GM23338 (cell line): ENCODE data around the gene IGF2BP2. TPM values are rescaled to one million over a fixed set of nuclear protein-coding genes. Genes with fewer than 3 reads are reported as not detected.

Experiments
- ATAC-seq: fragments of 200-7000 bp; cut with Tn5 transposase; 3 replicates; pipeline ENCODE4 v1.9.1; 2020
- DNase-seq: peaks from one replicate; pipeline ENCODE4 v3.0.0-alpha.2; 2015; ENCODE audit warnings: low spot score
- H2AFZ ChIP-seq: fragments of 200-600 bp; sonication (generic); 2 replicates; pipeline ENCODE4 v1.8.0; 2016; ENCODE audit warnings: antibody characterized with exemption, mild to moderate bottlenecking, moderate library complexity
- H3F3A ChIP-seq: fragments of 200-600 bp; sonication (generic); replicated peaks from 2 replicates; pipeline ENCODE4 v1.8.0; 2017; ENCODE audit warnings: antibody characterized with exemption, mixed run types, low read depth
- H3K27ac ChIP-seq: fragments of 200-600 bp; sonication (generic); 2 replicates; pipeline ENCODE4 v1.6.1; 2016; ENCODE audit warnings: low read depth
- H3K27me3 ChIP-seq: fragments of 200-600 bp; sonication (generic); 2 replicates; pipeline ENCODE4 v1.8.0; 2016; ENCODE audit warnings: mild to moderate bottlenecking, mixed run types, moderate library complexity; ENCODE audit not compliant: insufficient read depth
- H3K36me3 ChIP-seq: fragments of 200-600 bp; sonication (generic); 2 replicates; pipeline ENCODE4 v1.8.0; 2016; ENCODE audit warnings: mild to moderate bottlenecking; ENCODE audit not compliant: insufficient read depth
- H3K4me1 ChIP-seq: fragments of 200-600 bp; sonication (generic); 2 replicates; pipeline ENCODE4 v1.8.0; 2016; ENCODE audit warnings: mild to moderate bottlenecking, moderate library complexity; ENCODE audit not compliant: insufficient read depth
- H3K4me2 ChIP-seq: fragments of 200-600 bp; sonication (generic); 2 replicates; pipeline ENCODE4 v1.7.1; 2017; ENCODE audit warnings: mixed run types
- H3K4me3 ChIP-seq: fragments of 200-600 bp; sonication (generic); 2 replicates; pipeline ENCODE4 v1.6.1; 2016; ENCODE audit warnings: mixed run types
- H3K79me2 ChIP-seq: fragments of 200-600 bp; sonication (generic); replicated peaks from 2 replicates; pipeline ENCODE4 v1.8.0; 2017; ENCODE audit warnings: mild to moderate bottlenecking; ENCODE audit not compliant: insufficient read depth
- H3K9me2 ChIP-seq: fragments of 200-600 bp; sonication (generic); 2 replicates; pipeline ENCODE4 v1.8.0; 2017; ENCODE audit not compliant: insufficient read depth
- H4K20me1 ChIP-seq: fragments of 200-600 bp; sonication (generic); replicated peaks from 2 replicates; pipeline ENCODE4 v1.8.0; 2017; ENCODE audit warnings: mild to moderate bottlenecking; ENCODE audit not compliant: insufficient read depth
- H3K27ac Mint-ChIP-seq: 2 replicates; pipeline ENCODE4 v1.8.0; 2020; ENCODE audit warnings: inconsistent platforms, mild to moderate bottlenecking, moderate library complexity, mixed read lengths
- H3K27me3 Mint-ChIP-seq: 3 replicates; pipeline ENCODE4 v1.8.0; 2022; ENCODE audit warnings: low read depth, mild to moderate bottlenecking, moderate library complexity, mixed read lengths, inconsistent platforms; ENCODE audit not compliant: insufficient read depth, poor library complexity
- H3K36me3 Mint-ChIP-seq: 3 replicates; pipeline ENCODE4 v1.8.0; 2021; ENCODE audit warnings: low read depth, mild to moderate bottlenecking, inconsistent platforms, moderate library complexity, mixed read lengths
- H3K4me1 Mint-ChIP-seq: 3 replicates; pipeline ENCODE4 v1.8.0; 2020; ENCODE audit warnings: mild to moderate bottlenecking, inconsistent platforms, mixed read lengths
- H3K4me3 Mint-ChIP-seq: 3 replicates; pipeline ENCODE4 v1.8.0; 2021; ENCODE audit warnings: moderate library complexity, mild to moderate bottlenecking, inconsistent platforms, mixed read lengths
- H3K9me3 Mint-ChIP-seq: 3 replicates; pipeline ENCODE4 v1.8.0; 2020; ENCODE audit warnings: moderate library complexity, mild to moderate bottlenecking, inconsistent platforms, mixed read lengths
- CREB1 ChIP-seq: fragments of 250-450 bp; sonication (Bioruptor Pico); IDR thresholded peaks from 2 replicates; pipeline ENCODE4 v1.5.0; 2020; ENCODE audit warnings: low read depth, mild to moderate bottlenecking, moderate library complexity
- CTCF ChIP-seq, 2 experiments: fragments of 200-600 bp in 1 of 2; sonication (generic) in 1 of 2; conservative IDR thresholded peaks; 2 replicates each; pipeline versions ENCODE4 v1.5.1 to v1.6.1; 2016 to 2017; ENCODE audit warnings: antibody characterized with exemption in 2 of 2, low read depth in 2 of 2, mild to moderate bottlenecking in 2 of 2, moderate library complexity in 1 of 2
- ETS1 ChIP-seq: IDR thresholded peaks from 2 replicates; pipeline ENCODE4 v1.6.1; 2016; ENCODE audit warnings: antibody characterized with exemption
- EZH2 ChIP-seq: fragments of 200-600 bp; sonication (generic); IDR thresholded peaks from one replicate; pipeline ENCODE4 v1.8.0; 2017; ENCODE audit warnings: antibody characterized with exemption, mild to moderate bottlenecking, low read depth; ENCODE audit not compliant: unreplicated experiment
- EZH2phosphoT487 ChIP-seq: fragments of 200-600 bp; sonication (generic); IDR thresholded peaks from one replicate; pipeline ENCODE4 v1.8.1; 2018; ENCODE audit warnings: antibody characterized with exemption; ENCODE audit not compliant: unreplicated experiment
- JUNB ChIP-seq: IDR thresholded peaks from one replicate; pipeline ENCODE4 v1.6.1; 2016; ENCODE audit warnings: antibody characterized with exemption; ENCODE audit not compliant: unreplicated experiment
- NANOG ChIP-seq: IDR thresholded peaks from 2 replicates; pipeline ENCODE4 v1.6.1; 2016; ENCODE audit warnings: antibody characterized with exemption, borderline replicate concordance
- POLR2AphosphoS5 ChIP-seq: IDR thresholded peaks from 2 replicates; pipeline ENCODE4 v1.6.1; 2016; ENCODE audit warnings: antibody characterized with exemption, low read depth
- REST ChIP-seq: IDR thresholded peaks from one replicate; pipeline ENCODE4 v1.6.1; 2018; ENCODE audit warnings: antibody characterized with exemption; ENCODE audit not compliant: unreplicated experiment
- STAT1 ChIP-seq: IDR thresholded peaks from one replicate; pipeline ENCODE4 v1.6.1; 2016; ENCODE audit warnings: antibody characterized with exemption; ENCODE audit not compliant: unreplicated experiment
- ZNF114 ChIP-seq: fragments of 250-450 bp; sonication (Bioruptor Pico); IDR thresholded peaks from 2 replicates; pipeline ENCODE4 v1.5.0; 2020; ENCODE audit warnings: mild to moderate bottlenecking, moderate library complexity
- ZNF331 ChIP-seq: fragments of 250-450 bp; sonication (Bioruptor Pico); IDR thresholded peaks from 2 replicates; pipeline ENCODE4 v1.5.0; 2020; ENCODE audit warnings: low read depth, mild to moderate bottlenecking, moderate library complexity
- ZNF462 ChIP-seq: fragments of 250-450 bp; sonication (Bioruptor Pico); IDR thresholded peaks from 2 replicates; pipeline ENCODE4 v1.5.0; 2020; ENCODE audit warnings: mild to moderate bottlenecking, moderate library complexity
- polyA plus RNA-seq: library from polyadenylated mRNA; unstranded; fragments of >200 nt; fragmentation: Nextera tagmentation; extraction: Ambion mirVana; gene quantifications from 2 replicates; pipeline ENCODE4 v1.2.1, GENCODE V29; 2016
- total RNA-seq: library from RNA; depleted of rRNA; stranded (reverse); fragments of >200 nt; shearing (Covaris generic); gene quantifications from 2 replicates; pipeline ENCODE4 v1.2.3, GENCODE V29; 2014

Gene IGF2BP2
- total and polyA plus RNA-seq, 2 experiments from 2014 or later, result 82.9 to 84.5 TPM

DNA sequence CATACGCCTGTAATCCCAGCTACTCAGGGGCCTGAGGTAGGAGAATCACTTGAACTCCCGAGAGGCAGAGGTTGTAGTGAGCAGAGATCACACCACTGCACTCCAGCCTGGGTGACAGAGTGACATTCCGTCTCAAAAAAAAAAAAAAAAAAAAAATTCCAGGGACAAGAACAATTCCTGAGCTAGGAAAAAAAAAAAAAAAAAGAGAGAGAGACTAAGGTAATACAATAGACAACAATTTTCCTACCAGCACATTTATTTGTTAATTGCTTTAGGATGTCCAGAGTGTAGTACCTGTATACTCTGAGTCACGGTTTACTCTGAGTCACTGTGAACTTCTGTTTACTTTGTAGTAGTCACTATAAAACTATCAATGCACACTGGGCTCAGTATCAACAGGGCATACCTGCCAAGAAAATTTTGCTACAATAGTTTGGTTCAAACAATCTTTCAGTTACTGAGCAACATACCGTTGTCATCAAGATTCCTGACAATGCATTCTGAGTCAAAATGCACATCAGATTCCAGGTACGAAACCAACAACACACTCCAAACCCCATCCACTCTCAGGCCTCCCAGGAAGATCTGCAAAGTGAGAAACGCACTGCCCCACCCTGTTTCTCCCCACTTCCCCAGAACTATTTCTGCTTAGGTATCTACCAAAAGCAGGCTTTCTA lies 28.3 kb downstream of the IGF2BP2 start:
- H3K4me3 Mint-ChIP-seq, result no peak overlapping the region
- peak overlapping the region; percentile 6; the same call in 1 of the 2 replicates for H3K27ac Mint-ChIP-seq
- peaks cover 5% of the 10 kb centered on the region for H3K36me3 Mint-ChIP-seq
- H3K4me2 ChIP-seq, result no peak overlapping the region
- H3K36me3 ChIP-seq, result no peaks in the 10 kb centered on the region
- H3K27ac ChIP-seq, result peak overlapping the region; percentile 78
- peaks cover 5% of the 10 kb centered on the region for H3K27me3 Mint-ChIP-seq
- no peaks in the 10 kb centered on the region for H3K9me3 Mint-ChIP-seq
- no peak for TF ChIP-seq REST
- TF ChIP-seq ETS1, result no peak
- no peak for TF ChIP-seq STAT1
- TF ChIP-seq EZH2phosphoT487, result no peak
- TF ChIP-seq EZH2, result no peak
- no peak for TF ChIP-seq ZNF114
- no peak for TF ChIP-seq ZNF331 (CRISPR knock-in tag)
- no peak for TF ChIP-seq CTCF (conservative IDR thresholded peaks at IDR 0.05; ENCODE audit: low read depth in 2 of 2)
- no peak for TF ChIP-seq NANOG
- TF ChIP-seq JUNB, result no peak
- TF ChIP-seq CREB1, result no peak
- no peak for TF ChIP-seq ZNF462
- no peak for TF ChIP-seq POLR2AphosphoS5
- H3K79me2 ChIP-seq, result peaks cover 100% of the 10 kb centered on the region
- DNase-seq, result no peak
- no peak overlapping the region for H3K4me3 ChIP-seq
- H4K20me1 ChIP-seq, result peaks cover 58% of the 10 kb centered on the region
- no peak for ATAC-seq
- H3F3A ChIP-seq, result peaks cover under 1% of the 10 kb centered on the region; the same call in 1 of the 2 replicates
- no peaks in the 10 kb centered on the region for H3K9me2 ChIP-seq
- H3K27me3 ChIP-seq, result no peaks in the 10 kb centered on the region
- peaks cover 55% of the 10 kb centered on the region for H3K4me1 ChIP-seq
- peaks cover 53% of the 10 kb centered on the region for H3K4me1 Mint-ChIP-seq
- no peak overlapping the region for H2AFZ ChIP-seq
